HEK293 (cell line): Measurements from ENCODE around the gene TTC24.

Experiments
- CTCF ChIA-PET: fragments of 350-600 bp; formaldehyde crosslinking; extraction: SDS; loops from one replicate; lab custom pipeline; 2021; ENCODE audit warnings: antibody characterized with exemption; lab: Yijun Ruan, JAX
- POLR2A ChIA-PET: fragments of 300-600 bp; formaldehyde crosslinking; extraction: SDS; loops from one replicate; lab custom pipeline; 2020; ENCODE audit warnings: antibody characterized with exemption, inconsistent platforms; lab: Yijun Ruan, JAX
- H3K27ac ChIP-seq: fragments of 200-500 bp; sonication (Bioruptor generic); 2 replicates; pipeline ENCODE4 v1.5.1; 2014; ENCODE audit warnings: low read depth, low read length, control low read depth, inconsistent platforms; ENCODE audit errors: extremely low read depth
- H3K36me3 ChIP-seq, 2 experiments: fragments of 200-500 bp in 1 of 2; sonication (Bioruptor generic) in 1 of 2; 1 replicate in 1 of 2; 2 replicates in 1 of 2; pipeline ENCODE4 v1.5.1; 2014 to 2017; ENCODE audit warnings: inconsistent platforms in 2 of 2, low read length in 2 of 2; ENCODE audit not compliant: control insufficient read depth in 2 of 2, insufficient read depth in 1 of 2
- H3K4me1 ChIP-seq: fragments of 200-500 bp; sonication (Bioruptor generic); 2 replicates; pipeline ENCODE4 v1.5.1; 2014; ENCODE audit warnings: mild to moderate bottlenecking, low read length, inconsistent platforms; ENCODE audit not compliant: control insufficient read depth, insufficient read depth
- H3K4me3 ChIP-seq: 2 replicates; pipeline ENCODE4 v1.5.1; 2011; ENCODE audit warnings: low read depth, mild to moderate bottlenecking, control low read depth, low read length, moderate library complexity
- H3K9me3 ChIP-seq: fragments of 200-500 bp; sonication (Bioruptor generic); 2 replicates; pipeline ENCODE4 v1.5.1; 2014; ENCODE audit warnings: low read depth, low read length, inconsistent platforms; ENCODE audit not compliant: control insufficient read depth, insufficient read depth
- GLIS1 ChIP-seq: fragments of 450-650 bp; formaldehyde crosslinking; IDR thresholded peaks from 2 replicates; pipeline ENCODE4 v1.5.1; 2016; ENCODE audit warnings: missing biosample characterization, missing genetic modification characterization
- HOXC10 ChIP-seq: sonication (generic); formaldehyde crosslinking; IDR thresholded peaks from 2 replicates; pipeline ENCODE4 v1.8.1; 2023; ENCODE audit warnings: mild to moderate bottlenecking, missing genetic modification reagents
- SALL2 ChIP-seq: fragments of 450-650 bp; formaldehyde crosslinking; IDR thresholded peaks from 2 replicates; pipeline ENCODE4 v1.5.0; 2017; ENCODE audit warnings: missing biosample characterization, mild to moderate bottlenecking, missing genetic modification characterization, borderline replicate concordance
- ZBTB11 ChIP-seq: fragments of 450-650 bp; formaldehyde crosslinking; conservative IDR thresholded peaks from 2 replicates; pipeline ENCODE4 v1.5.1; 2016; ENCODE audit warnings: low read depth, missing biosample characterization, missing genetic modification characterization
- ZBTB44 ChIP-seq: fragments of 450-650 bp; IDR thresholded peaks from 2 replicates; pipeline ENCODE4 v1.5.1; 2018; ENCODE audit warnings: missing biosample characterization, mild to moderate bottlenecking, missing genetic modification characterization
- ZNF169 ChIP-seq: fragments of 450-650 bp; formaldehyde crosslinking; IDR thresholded peaks from 2 replicates; pipeline ENCODE4 v1.5.1; 2016; ENCODE audit warnings: missing biosample characterization, missing genetic modification characterization
- ZNF19 ChIP-seq: fragments of 450-650 bp; formaldehyde crosslinking; IDR thresholded peaks from 2 replicates; pipeline ENCODE4; 2016; ENCODE audit warnings: missing biosample characterization, missing genetic modification characterization, low read depth
- ZNF2 ChIP-seq: fragments of 450-650 bp; formaldehyde crosslinking; IDR thresholded peaks from 2 replicates; pipeline ENCODE4 v1.5.1; 2016; ENCODE audit warnings: missing biosample characterization, missing genetic modification characterization
- ZNF324 ChIP-seq: fragments of 450-650 bp; formaldehyde crosslinking; IDR thresholded peaks from 2 replicates; pipeline ENCODE4 v1.5.1; 2016; ENCODE audit warnings: missing biosample characterization, missing genetic modification characterization
- ZNF433 ChIP-seq: fragments of 450-650 bp; formaldehyde crosslinking; IDR thresholded peaks from 2 replicates; pipeline ENCODE4 v1.5.1; 2016; ENCODE audit warnings: missing biosample characterization, missing genetic modification characterization, low read depth
- ZNF501 ChIP-seq: fragments of 450-650 bp; formaldehyde crosslinking; IDR thresholded peaks from 2 replicates; pipeline ENCODE4 v1.5.1; 2016; ENCODE audit warnings: missing biosample characterization, missing genetic modification characterization
- ZNF510 ChIP-seq: fragments of 450-650 bp; formaldehyde crosslinking; IDR thresholded peaks from 2 replicates; pipeline ENCODE4 v1.5.1; 2018; ENCODE audit warnings: mild to moderate bottlenecking, missing genetic modification characterization, missing biosample characterization; ENCODE audit not compliant: insufficient replicate concordance
- ZNF558 ChIP-seq: fragments of 450-650 bp; formaldehyde crosslinking; IDR thresholded peaks from 2 replicates; pipeline ENCODE4 v1.5.1; 2016; ENCODE audit warnings: missing biosample characterization, missing genetic modification characterization
- ZNF571 ChIP-seq: fragments of 450-650 bp; formaldehyde crosslinking; IDR thresholded peaks from 2 replicates; pipeline ENCODE4 v1.5.0; 2017; ENCODE audit warnings: missing biosample characterization, missing genetic modification characterization
- ZNF610 ChIP-seq: fragments of 450-650 bp; formaldehyde crosslinking; IDR thresholded peaks from 2 replicates; pipeline ENCODE4 v1.5.1; 2016; ENCODE audit warnings: missing biosample characterization, missing genetic modification characterization, borderline replicate concordance
- ZNF664 ChIP-seq: fragments of 450-650 bp; formaldehyde crosslinking; IDR thresholded peaks from 2 replicates; pipeline ENCODE4 v1.5.1; 2016; ENCODE audit warnings: missing biosample characterization, missing genetic modification characterization
- ZNF76 ChIP-seq: fragments of 450-650 bp; formaldehyde crosslinking; IDR thresholded peaks from 2 replicates; pipeline ENCODE4; 2016; ENCODE audit warnings: low read depth, missing biosample characterization, missing genetic modification characterization, borderline replicate concordance
- ZNF843 ChIP-seq: fragments of 450-650 bp; formaldehyde crosslinking; IDR thresholded peaks from 2 replicates; pipeline ENCODE4 v1.5.1; 2016; ENCODE audit warnings: missing biosample characterization, missing genetic modification characterization
- TF ChIP-seq, protein P1 (sequence below): sonication (generic); formaldehyde crosslinking; IDR thresholded peaks from 2 replicates; pipeline ENCODE4 v1.8.1; 2022; ENCODE audit warnings: mild to moderate bottlenecking, moderate library complexity, missing genetic modification reagents
- TF ChIP-seq, protein P2 (sequence below): fragments of 450-650 bp; formaldehyde crosslinking; IDR thresholded peaks from 2 replicates; pipeline ENCODE4 v1.5.1; 2016; ENCODE audit warnings: missing biosample characterization, missing genetic modification characterization

Gene TTC24

DNA sequence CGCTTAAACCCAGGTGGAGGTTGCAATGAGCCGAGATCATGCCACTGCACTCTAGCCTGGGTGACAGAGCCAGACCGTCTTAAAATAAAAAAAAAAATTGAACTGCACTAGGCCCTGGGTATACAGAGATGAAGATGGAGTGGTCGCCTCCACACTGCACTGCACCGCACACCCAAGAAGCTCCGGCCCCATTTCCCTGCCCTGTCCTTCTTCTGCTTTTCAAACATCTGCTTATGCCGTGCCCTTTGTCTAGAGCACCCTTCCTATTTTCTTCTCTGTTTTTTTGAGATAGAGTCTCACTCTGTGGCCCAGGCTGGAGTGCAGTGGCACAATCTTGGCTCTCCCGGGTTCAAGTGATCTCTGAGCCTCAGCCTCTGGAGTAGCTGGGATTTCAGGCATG is 24.6 kb upstream of the TTC24 start:
- ChIA-PET CTCF (interaction anchor here (0.5 kb wide), 1 partner anchor 195 kb away, joined by 3 read pairs; no protein-coding TSS in a partner anchor), POLR2A (interaction anchor here (1.2 to 1.8 kb wide), 3 partner anchors 8 to 30 kb away, joined by 3 to 4 read pairs (median 3); no protein-coding TSS in a partner anchor)
- Histone ChIP-seq H3K36me3 (peaks cover 14 to 74% of the 10 kb centered on the region in 2 experiments; a peak in 2 of 3 replicates), H3K4me1 (no peaks in the 10 kb centered on the region), H3K4me3 (no peak overlapping the region), H3K27ac (no peak overlapping the region), H3K9me3 (no peaks in the 10 kb centered on the region)
- TF ChIP-seq SALL2 (tag by site-specific recombination) (no peak), ZNF169 (tag by site-specific recombination) (no peak), ZNF501 (tag by site-specific recombination) (no peak), ZNF510 (tag by site-specific recombination) (no peak), ZNF324 (no peak), ZNF664 (tag by site-specific recombination) (no peak), ZNF610 (tag by site-specific recombination) (no peak), HOXC10 (CRISPR knock-in tag) (no peak), ZBTB11 (tag by site-specific recombination) (no peak)
- TF ChIP-seq, protein P1, sequence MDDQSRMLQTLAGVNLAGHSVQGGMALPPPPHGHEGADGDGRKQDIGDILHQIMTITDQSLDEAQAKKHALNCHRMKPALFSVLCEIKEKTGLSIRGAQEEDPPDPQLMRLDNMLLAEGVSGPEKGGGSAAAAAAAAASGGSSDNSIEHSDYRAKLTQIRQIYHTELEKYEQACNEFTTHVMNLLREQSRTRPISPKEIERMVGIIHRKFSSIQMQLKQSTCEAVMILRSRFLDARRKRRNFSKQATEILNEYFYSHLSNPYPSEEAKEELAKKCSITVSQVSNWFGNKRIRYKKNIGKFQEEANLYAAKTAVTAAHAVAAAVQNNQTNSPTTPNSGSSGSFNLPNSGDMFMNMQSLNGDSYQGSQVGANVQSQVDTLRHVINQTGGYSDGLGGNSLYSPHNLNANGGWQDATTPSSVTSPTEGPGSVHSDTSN, result no peak
- TF ChIP-seq, protein P2, sequence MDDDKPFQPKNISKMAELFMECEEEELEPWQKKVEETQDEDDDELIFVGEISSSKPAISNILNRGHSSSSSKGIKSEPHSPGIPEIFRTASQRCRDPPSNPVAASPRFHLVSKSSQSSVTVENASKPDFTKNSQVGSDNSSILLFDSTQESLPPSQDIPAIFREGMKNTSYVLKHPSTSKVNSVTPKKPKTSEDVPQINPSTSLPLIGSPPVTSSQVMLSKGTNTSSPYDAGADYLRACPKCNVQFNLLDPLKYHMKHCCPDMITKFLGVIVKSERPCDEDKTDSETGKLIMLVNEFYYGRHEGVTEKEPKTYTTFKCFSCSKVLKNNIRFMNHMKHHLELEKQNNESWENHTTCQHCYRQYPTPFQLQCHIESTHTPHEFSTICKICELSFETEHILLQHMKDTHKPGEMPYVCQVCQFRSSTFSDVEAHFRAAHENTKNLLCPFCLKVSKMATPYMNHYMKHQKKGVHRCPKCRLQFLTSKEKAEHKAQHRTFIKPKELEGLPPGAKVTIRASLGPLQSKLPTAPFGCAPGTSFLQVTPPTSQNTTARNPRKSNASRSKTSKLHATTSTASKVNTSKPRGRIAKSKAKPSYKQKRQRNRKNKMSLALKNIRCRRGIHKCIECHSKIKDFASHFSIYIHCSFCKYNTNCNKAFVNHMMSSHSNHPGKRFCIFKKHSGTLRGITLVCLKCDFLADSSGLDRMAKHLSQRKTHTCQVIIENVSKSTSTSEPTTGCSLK (tag by site-specific recombination), result no peak

DNA sequence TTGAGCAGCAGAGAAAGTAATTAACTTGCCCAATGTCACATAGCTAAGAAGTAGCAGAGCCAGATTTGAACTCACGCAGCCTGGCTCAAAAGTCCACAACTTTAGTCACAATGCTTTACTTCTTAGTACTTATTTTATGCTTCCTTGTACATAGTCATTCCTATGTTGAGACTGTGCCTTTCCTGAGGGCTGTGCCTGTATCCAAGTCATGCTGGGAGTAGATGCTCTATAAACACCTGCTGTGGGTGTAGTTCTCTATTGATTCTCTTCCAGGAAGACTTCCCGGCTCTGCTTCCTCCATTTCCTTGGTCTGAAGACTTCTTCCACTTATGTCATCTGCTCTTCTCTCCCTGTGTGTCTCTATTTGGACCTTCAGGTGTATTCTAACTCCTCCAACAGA is 23.8 kb upstream of the TTC24 start:
- Histone ChIP-seq H3K4me1 (no peaks in the 10 kb centered on the region), H3K36me3 (peaks cover 20 to 74% of the 10 kb centered on the region in 2 experiments), H3K9me3 (no peaks in the 10 kb centered on the region), H3K27ac (no peak overlapping the region), H3K4me3 (no peak overlapping the region)
- TF ChIP-seq GLIS1 (no peak), ZNF558 (no peak), ZNF571 (tag by site-specific recombination) (no peak), ZNF19 (tag by site-specific recombination) (no peak), ZNF2 (no peak), ZBTB44 (tag by site-specific recombination) (no peak), ZNF843 (tag by site-specific recombination) (no peak), ZNF76 (no peak), ZNF433 (tag by site-specific recombination) (no peak)
- ChIA-PET CTCF (interaction anchor here (0.6 kb wide), 1 partner anchor 158 kb away, joined by 3 read pairs; no protein-coding TSS in a partner anchor), POLR2A (interaction anchor here (0.8 to 1.8 kb wide), 2 partner anchors 10 to 25 kb away, joined by 3 to 4 read pairs; no protein-coding TSS in a partner anchor)
